Loucy (cell line): Measurements from ENCODE around the gene PPM1M.

Source experiments
- H2AFZ ChIP-seq: fragments of 200-600 bp; sonication (generic); 2 replicates; pipeline ENCODE4 v1.6.0; 2016; ENCODE audit warnings: antibody characterized with exemption, mild to moderate bottlenecking, low read length, moderate library complexity
- H3F3A ChIP-seq: fragments of 200-600 bp; 2 replicates; pipeline ENCODE4 v1.6.0; 2016; ENCODE audit warnings: antibody characterized with exemption, low read depth, mild to moderate bottlenecking
- H3K27me3 ChIP-seq: fragments of 200-600 bp; sonication (generic); 2 replicates; pipeline ENCODE4 v1.6.1; 2014; ENCODE audit warnings: low read length, mild to moderate bottlenecking; ENCODE audit not compliant: insufficient read depth, poor library complexity, severe bottlenecking
- H3K36me3 ChIP-seq: fragments of 200-600 bp; sonication (generic); 2 replicates; pipeline ENCODE4 v1.6.1; 2016; ENCODE audit warnings: low read length; ENCODE audit not compliant: insufficient read depth
- H3K4me1 ChIP-seq: fragments of 200-600 bp; sonication (generic); 2 replicates; pipeline ENCODE4 v1.5.1; 2014; ENCODE audit warnings: low read length, mild to moderate bottlenecking; ENCODE audit not compliant: insufficient read depth, poor library complexity, severe bottlenecking
- H3K4me2 ChIP-seq: fragments of 200-600 bp; sonication (generic); 2 replicates; pipeline ENCODE4 v1.6.0; 2014; ENCODE audit warnings: antibody characterized with exemption, low read length, low read depth, mild to moderate bottlenecking; ENCODE audit not compliant: poor library complexity, severe bottlenecking
- H3K4me3 ChIP-seq: fragments of 200-600 bp; sonication (generic); 2 replicates; pipeline ENCODE4 v1.5.1; 2014; ENCODE audit warnings: low read length, mild to moderate bottlenecking, mixed read lengths; ENCODE audit not compliant: poor library complexity, severe bottlenecking
- H3K79me2 ChIP-seq: fragments of 200-600 bp; sonication (generic); 2 replicates; pipeline ENCODE4 v1.6.1; 2014; ENCODE audit warnings: low read length; ENCODE audit not compliant: insufficient read depth
- H3K9ac ChIP-seq: fragments of 200-600 bp; sonication (generic); 2 replicates; pipeline ENCODE4 v1.6.0; 2014; ENCODE audit warnings: mild to moderate bottlenecking, low read depth, low read length, moderate library complexity; ENCODE audit not compliant: poor library complexity, severe bottlenecking
- H3K9me2 ChIP-seq: fragments of 200-600 bp; sonication (generic); replicated peaks from 2 replicates; pipeline ENCODE4 v1.6.1; 2016; ENCODE audit warnings: low read depth, low read length, mixed read lengths
- H3K9me3 ChIP-seq: fragments of 200-600 bp; sonication (generic); 2 replicates; pipeline ENCODE4 v1.6.1; 2014; ENCODE audit warnings: mild to moderate bottlenecking, antibody characterized with exemption, low read length, low read depth; ENCODE audit not compliant: insufficient read depth
- H4K20me1 ChIP-seq: fragments of 200-600 bp; sonication (generic); 2 replicates; pipeline ENCODE4 v1.6.0; 2014; ENCODE audit warnings: antibody characterized with exemption, low read length, mild to moderate bottlenecking; ENCODE audit not compliant: insufficient read depth, poor library complexity, severe bottlenecking
- EZH2phosphoT487 ChIP-seq: fragments of 200-600 bp; IDR thresholded peaks from 2 replicates; pipeline ENCODE4 v1.6.1; 2018; ENCODE audit warnings: antibody characterized with exemption, mild to moderate bottlenecking, moderate library complexity, borderline replicate concordance
- TF ChIP-seq, protein P1 (sequence below): fragments of 200-600 bp; sonication (generic); conservative IDR thresholded peaks from 2 replicates; pipeline ENCODE4 v1.5.1; 2014; ENCODE audit warnings: mild to moderate bottlenecking, antibody characterized with exemption, low read length

PPM1M gene

DNA sequence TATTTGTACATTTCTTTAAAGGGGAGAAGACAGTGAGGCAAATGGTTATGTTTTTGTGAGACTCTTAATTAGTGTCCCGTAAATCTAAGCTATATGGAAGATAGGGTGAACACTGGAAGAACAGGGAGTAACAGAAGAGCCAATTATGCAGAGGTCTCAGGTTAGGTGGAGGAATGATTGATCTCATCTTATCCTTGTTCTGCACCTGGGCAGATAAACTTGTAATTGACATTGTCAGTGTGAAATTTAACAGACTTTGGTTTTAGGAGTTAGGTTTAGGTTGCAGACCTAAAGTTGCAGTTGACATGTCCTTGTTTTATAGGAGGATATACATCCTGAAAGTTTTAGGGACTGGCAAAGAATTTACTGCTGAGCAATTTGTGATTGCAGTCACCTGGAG, 3.5 kb upstream of the PPM1M start:
- Histone ChIP-seq H3K9me3 (no peaks in the 10 kb centered on the region), H3F3A (no peaks in the 10 kb centered on the region), H3K27me3 (no peaks in the 10 kb centered on the region), H3K4me1 (peaks cover 30% of the 10 kb centered on the region), H3K79me2 (peaks cover 31% of the 10 kb centered on the region), H3K36me3 (no peaks in the 10 kb centered on the region), H3K9me2 (no peaks in the 10 kb centered on the region), H4K20me1 (peaks cover 15% of the 10 kb centered on the region), H2AFZ (no peak overlapping the region), H3K4me2 (no peak overlapping the region), H3K9ac (no peak overlapping the region), H3K4me3 (no peak overlapping the region)
- TF ChIP-seq EZH2phosphoT487: no peak
- TF ChIP-seq, protein P1, sequence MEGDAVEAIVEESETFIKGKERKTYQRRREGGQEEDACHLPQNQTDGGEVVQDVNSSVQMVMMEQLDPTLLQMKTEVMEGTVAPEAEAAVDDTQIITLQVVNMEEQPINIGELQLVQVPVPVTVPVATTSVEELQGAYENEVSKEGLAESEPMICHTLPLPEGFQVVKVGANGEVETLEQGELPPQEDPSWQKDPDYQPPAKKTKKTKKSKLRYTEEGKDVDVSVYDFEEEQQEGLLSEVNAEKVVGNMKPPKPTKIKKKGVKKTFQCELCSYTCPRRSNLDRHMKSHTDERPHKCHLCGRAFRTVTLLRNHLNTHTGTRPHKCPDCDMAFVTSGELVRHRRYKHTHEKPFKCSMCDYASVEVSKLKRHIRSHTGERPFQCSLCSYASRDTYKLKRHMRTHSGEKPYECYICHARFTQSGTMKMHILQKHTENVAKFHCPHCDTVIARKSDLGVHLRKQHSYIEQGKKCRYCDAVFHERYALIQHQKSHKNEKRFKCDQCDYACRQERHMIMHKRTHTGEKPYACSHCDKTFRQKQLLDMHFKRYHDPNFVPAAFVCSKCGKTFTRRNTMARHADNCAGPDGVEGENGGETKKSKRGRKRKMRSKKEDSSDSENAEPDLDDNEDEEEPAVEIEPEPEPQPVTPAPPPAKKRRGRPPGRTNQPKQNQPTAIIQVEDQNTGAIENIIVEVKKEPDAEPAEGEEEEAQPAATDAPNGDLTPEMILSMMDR: no peak

- no peak for TF ChIP-seq EZH2phosphoT487
- TF ChIP-seq, protein P1: no peak
- no peak overlapping the region for H2AFZ ChIP-seq
- H3K9me3 ChIP-seq: no peaks in the 10 kb centered on the region
- no peak overlapping the region for H3K9ac ChIP-seq
- no peaks in the 10 kb centered on the region for H3K36me3 ChIP-seq
- no peaks in the 10 kb centered on the region for H3F3A ChIP-seq
- H3K9me2 ChIP-seq: no peaks in the 10 kb centered on the region
- H3K27me3 ChIP-seq: no peaks in the 10 kb centered on the region
- H3K4me3 ChIP-seq: no peak overlapping the region
- H3K4me2 ChIP-seq: no peak overlapping the region
- H3K79me2 ChIP-seq: peaks cover 13% of the 10 kb centered on the region
- no peaks in the 10 kb centered on the region for H4K20me1 ChIP-seq
- peaks cover 13% of the 10 kb centered on the region for H3K4me1 ChIP-seq
Measured at GRCh38 chr3:52243791-52244628, 1.5 kb upstream of the PPM1M start.

DNA sequence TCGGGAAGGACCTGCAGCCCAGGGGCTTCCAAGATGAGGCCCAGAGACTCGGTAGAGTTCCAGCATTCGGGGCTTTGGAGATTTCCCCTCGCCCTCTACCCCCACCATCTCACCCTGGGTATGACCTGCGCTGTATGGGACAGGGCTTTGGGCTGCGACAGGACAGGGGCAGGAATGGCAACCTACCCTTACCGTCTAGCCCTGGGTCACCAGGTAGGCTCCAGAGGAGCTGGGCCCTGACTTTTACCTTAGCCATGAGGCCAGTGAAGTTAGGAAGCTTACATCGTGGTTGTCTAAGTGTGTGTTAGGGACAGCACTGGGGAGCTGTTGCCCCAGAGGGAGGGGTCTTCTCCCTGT, 683 bp downstream of the PPM1M start:
- H3K9me2 ChIP-seq: no peaks in the 10 kb centered on the region
- H3K9ac ChIP-seq: no peak overlapping the region
- no peak for TF ChIP-seq EZH2phosphoT487
- TF ChIP-seq, protein P1: no peak
- no peaks in the 10 kb centered on the region for H4K20me1 ChIP-seq
- H3K79me2 ChIP-seq: no peaks in the 10 kb centered on the region
- no peaks in the 10 kb centered on the region for H3F3A ChIP-seq
- no peak overlapping the region for H3K4me3 ChIP-seq
- H3K4me1 ChIP-seq: no peaks in the 10 kb centered on the region
- no peaks in the 10 kb centered on the region; the same call in 1 of the 2 replicates for H3K36me3 ChIP-seq
- no peak overlapping the region for H2AFZ ChIP-seq
- H3K27me3 ChIP-seq: no peaks in the 10 kb centered on the region
- no peak overlapping the region for H3K4me2 ChIP-seq
- H3K9me3 ChIP-seq: no peaks in the 10 kb centered on the region
